RPMI7951 (cell line): Measurements from ENCODE around the gene CHIT1. TPM values are rescaled to one million over a fixed set of nuclear protein-coding genes. Genes with fewer than 3 reads are reported as not detected.

ENCODE experiments used
- DNase-seq: peaks from one replicate; pipeline ENCODE4 v3.0.0-alpha.2; 2012; ENCODE audit warnings: low read depth
- total RNA-seq: library from RNA; depleted of rRNA; stranded (reverse); fragments of >200 nt; shearing (Covaris generic); gene quantifications from 2 replicates; pipeline ENCODE4 v1.2.3, GENCODE V29; 2014

CHIT1 gene
- total RNA-seq, 1 experiment from 2014 or later: not detected

DNA sequence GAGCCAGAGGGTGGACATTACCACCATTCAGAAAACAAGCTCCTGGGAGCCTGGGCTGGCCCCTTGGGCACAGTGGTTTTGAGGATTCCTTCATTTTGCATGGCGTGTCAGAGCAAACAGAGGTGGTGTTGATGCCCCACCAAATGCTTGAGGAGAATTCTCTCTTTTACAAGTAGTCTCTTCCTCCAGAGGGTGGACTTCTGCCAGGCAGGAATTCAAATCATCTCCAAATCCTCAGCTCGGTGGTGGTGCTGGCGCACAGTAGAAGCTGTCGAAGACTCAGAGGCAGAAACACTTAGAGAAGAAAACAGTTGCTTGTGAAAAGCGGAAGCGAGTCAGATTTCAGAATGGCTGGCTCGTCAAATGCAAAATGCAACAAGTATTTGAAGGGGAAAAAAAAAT lies 39.5 kb downstream of the CHIT1 start:
- peak; percentile 60 for DNase-seq

GRCh38 chr1:203188686-203189232 lies 40.7 kb downstream of the CHIT1 start:
- DNase-seq: no peak

DNA sequence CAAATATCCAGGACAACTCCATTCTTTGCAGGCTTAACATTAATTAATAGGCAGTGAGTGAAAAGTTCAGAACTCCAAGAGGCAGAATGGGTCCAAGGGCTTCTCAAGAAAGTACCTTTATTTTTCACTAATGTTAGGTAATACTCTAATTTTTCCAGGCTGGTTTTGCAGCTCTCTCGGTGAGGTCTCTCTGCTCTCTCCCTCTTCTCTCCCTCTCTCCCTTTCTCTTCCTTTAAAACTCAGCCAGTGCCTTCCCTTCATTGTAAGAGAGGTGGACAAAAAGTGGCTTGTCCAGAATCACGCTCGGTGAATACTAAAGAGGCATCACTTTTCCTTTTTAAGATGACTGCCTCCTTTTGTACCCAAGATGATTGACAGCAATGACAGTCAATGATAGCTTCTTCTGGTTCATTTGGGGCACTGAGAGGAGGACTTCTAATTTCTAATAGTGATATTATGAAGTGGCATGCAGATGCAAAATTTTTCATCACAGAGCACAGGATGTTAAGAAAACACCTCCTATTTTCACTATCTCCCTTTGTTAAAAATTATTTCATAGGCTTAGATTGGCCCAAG lies 41.7 kb downstream of the CHIT1 start:
- no peak for DNase-seq

GRCh38 chr1:203187304-203187685 lies 42.2 kb downstream of the CHIT1 start:
- no peak for DNase-seq

- DNase-seq: no peak
Observed at GRCh38 chr1:203186446-203187303, 42.8 kb downstream of the CHIT1 start, which contains the start of gene CHI3L1. Gene CHI3L1 (minus strand): TSS chr1:203186704. CDS start chr1:203186623, 81 bp downstream.

DNA sequence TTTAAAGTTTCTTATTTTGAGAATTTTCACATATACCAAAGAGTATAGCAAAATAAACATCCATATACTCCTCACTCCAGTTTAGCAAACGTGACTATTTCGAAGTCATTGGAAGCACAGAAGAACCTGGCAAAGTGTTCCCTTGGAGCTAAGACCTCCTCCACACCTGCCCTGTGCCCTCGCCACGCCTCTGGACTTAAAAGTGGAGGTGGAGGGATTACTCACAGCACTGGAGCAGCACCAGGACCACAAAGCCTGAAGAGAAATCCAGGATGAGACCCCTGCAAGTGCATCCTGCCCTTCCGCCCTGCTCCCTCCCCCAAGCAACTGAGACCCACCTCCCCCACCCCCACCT lies 43.4 kb downstream of the CHIT1 start:
- DNase-seq: no peak

GRCh38 chr1:203185585-203185984 lies 43.9 kb downstream of the CHIT1 start:
- DNase-seq: no peak

- no peak for DNase-seq
Observed at GRCh38 chr1:203185061-203185461, 44.4 kb downstream of the CHIT1 start.

GRCh38 chr1:203184467-203184866 lies 45.0 kb downstream of the CHIT1 start:
- no peak for DNase-seq

- DNase-seq: no peak
Observed at GRCh38 chr1:203183828-203184227, 45.6 kb downstream of the CHIT1 start.

GRCh38 chr1:203182387-203182953 lies 47.0 kb downstream of the CHIT1 start:
- DNase-seq: no peak

DNA sequence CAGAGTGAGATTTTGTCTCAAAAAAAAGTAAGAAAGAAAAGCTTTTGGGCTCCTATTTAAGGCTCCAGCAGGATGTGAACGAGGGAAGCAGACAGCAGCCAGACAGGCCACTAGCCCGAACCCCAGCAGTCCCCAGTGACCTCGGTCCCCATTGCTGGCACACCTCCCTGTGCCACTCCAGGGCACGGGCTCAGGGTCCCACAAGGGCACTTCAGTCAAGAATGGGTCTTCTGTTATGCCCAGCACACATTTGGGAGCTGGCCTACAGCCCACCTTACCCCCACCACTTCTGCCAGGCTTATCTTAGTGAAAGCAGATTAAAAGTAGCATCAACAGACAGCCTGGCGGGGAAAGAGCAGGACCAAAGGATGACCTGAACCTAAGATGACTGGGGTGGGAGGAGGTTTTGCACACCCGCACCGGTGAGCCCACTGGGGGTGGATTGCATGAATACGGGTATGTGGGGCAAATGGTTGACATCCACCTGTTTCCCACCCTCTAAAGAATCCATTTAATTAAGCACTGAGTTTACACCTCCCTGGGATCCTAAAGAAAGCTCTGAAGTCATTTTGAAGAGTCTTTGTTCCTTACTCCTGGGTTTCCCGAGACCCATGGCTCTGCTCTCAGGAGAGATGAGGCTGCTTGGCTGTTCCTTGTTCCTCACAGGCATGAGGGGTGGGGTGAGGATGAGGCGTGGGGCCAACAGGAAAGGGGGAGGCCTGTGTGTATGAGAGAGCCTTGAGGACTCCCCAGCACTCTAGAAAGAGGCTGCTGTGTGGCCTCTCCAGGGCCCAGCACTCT lies 47.7 kb downstream of the CHIT1 start:
- DNase-seq: no peak

DNA sequence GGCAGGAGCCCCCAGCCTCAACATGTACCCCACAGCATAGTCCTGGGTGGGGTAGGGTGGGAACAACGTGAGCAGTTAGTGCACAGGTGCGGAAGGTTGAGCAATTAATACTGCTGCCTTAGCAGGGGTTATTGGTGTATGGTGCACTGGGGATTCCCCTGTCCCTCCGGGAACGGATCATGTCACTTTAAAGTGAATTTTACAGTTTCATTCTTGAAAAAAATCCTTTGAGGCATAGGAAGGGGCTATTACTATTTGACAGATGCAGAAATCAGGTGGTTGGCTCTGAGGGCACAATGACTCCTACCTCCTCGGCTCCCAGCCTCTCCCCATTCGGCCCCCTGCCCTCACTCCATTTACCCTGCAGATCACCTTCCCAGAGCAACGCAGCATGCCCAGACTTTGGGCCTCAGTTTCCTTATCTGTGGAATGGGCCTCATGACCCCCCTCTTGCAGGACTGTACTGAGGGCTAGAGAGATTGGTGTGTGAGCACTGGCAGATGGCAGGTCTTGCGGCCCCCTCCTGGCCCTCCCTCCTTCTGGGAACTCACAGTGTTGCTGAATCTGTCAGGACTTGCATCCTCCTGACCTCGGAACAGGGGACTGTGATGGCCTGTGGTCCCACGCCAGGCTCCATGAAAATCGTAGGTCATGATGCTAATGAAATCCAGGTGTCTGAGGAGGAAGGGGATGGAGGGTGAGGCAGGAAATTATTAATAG lies 48.7 kb downstream of the CHIT1 start:
- DNase-seq: no peak

DNA sequence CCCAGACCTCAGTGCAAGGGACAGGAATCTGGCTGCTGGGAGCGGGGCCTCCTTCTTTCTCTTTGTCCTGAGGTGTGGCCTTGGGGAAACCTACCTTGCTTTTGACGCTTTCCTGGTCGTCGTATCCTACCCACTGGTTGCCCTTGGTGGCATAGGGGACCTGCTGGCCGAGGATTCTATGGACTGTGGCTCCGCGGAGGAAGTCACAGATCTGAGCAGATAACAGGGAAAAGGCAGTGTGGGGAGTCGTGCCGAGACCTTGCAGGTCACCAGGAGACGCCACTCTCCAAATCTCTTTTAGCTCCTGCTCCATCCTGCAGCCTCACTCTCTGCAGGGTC lies 49.8 kb downstream of the CHIT1 start:
- no peak for DNase-seq

DNA sequence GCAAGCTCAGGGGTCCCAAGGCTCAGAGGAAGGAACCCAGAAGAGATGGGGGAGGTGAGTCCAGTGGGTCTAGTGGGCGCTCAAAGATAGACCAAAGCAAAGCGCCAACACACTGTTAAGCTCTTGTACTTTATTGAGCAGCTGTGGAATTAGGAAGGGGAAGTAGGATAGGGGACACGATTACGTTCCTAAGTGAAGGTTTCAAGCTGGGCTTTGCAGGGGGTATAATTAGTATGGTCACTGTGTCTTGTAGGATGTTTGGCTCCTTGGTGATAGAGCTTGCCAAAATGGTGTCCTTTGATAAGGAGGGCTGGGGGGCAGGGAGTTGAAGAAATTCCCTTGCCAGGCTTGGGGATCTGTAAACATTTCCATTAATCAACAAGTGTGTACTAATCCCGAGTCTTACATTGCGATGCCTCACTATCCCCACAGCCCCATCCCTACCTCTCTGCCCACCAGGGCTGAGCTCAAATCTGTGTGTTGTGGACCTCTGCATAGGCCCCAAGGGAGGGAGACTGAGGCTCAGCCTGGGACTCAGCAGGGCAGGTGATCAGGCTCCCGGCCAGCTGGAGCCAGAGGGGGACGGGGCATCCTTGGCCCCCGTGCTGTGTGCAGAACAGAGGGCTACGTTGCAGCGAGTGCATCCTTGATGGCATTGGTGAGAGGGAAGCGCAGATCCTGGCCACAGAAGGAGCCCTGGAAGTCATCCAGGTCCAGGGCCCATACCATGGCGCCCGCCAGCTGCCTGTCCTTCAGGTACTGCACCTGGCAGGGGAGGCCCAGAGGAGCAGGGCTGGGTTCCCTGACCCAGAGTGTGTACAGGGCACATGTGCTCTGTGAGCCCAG lies 50.4 kb downstream of the CHIT1 start:
- DNase-seq: no peak

DNA sequence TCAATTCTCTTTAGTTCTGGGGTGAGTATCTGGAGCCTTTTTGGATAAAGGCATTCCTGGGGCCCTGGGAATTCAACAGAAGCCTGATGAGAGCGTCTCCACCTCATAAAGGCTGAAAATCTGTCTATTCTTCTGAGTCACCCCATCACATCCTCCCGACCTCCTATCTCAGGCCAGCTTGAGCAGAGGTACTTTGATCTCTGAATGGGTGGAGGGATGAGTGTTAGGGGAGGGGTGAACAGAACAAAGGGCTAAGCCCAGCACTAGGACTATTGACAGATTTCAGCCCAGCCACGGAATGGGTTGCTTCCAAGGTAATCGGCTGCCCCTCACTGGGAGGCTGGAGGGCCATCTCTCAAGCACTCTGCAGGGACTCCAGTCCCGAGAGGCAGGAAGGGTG lies 51.4 kb downstream of the CHIT1 start:
- DNase-seq: peak; percentile 80

DNA sequence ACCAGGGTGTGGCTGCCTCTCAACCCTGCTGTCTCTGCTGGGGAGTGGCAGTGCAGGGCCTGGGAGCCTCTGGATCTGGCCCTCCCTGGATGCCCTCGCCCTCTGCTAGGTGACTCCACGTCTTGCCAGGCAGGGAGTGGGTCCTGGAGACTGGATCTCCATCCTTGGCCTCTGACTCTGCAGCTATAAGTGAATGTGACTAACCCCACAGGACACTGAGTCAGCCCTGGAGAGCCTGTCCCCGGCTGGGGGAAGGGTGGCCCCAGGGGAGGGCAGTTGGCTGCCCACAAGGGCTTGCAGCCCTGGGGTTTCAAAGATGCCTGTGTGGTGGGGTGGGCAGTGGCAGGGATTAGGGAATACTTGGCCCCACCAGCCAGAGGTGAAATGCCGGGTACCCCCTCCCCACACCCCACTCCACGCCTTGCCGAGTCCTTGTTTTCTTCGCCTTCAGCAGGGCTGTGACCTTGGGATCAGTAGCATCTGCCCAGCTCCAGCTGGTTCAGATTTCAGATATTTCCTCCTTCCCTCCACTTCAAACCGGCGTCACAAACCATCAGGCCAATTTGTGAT lies 51.9 kb downstream of the CHIT1 start:
- DNase-seq: peak; percentile 74

- DNase-seq: no peak
Observed at GRCh38 chr1:203177036-203177405, 52.5 kb downstream of the CHIT1 start.

DNA sequence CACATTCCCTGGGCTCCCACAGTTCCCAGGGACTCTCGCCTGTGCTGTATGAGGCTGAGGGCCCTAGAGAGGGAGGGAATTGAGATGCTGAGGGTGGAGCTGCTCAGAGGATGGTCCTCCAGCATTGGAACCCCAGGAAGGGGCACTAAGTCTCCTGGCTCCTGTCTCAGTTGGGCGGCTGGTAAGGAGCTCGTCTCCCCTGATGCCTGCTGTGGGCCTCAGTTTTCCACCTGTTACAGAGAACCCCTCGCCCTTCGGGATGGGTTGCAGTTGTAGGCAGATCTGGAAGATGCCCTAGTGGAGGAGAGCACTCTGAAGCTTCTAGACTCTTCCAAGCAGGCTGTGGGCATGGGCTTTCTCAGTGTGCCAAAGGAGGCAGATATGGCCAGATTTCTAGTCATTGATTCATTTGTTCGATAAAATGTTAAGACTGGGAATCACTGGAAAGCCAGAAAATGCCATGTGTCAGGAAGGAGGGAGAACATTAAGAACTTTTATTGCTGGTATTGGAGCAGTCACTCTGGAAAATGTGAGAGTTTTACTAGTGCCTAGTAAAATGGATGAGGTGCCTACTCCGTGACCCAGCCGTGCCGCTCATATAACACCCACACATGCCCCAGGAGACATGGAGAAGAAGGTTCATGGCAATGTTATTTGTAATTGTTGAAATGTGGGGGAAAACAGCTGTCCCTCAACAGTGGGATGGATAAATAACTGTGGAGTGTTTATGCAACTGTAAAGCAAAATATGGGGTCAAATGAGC lies 53.0 kb downstream of the CHIT1 start:
- DNase-seq: no peak
